OCI-LY3 (cell line): ENCODE measurements around the gene RPSA.

ENCODE experiments used
- H2AFZ ChIP-seq: fragments of 200-600, 300-600 bp; shearing (Covaris generic); 2 replicates; pipeline ENCODE4 v1.6.0; 2014; ENCODE audit warnings: antibody characterized with exemption, low read depth, low read length
- H3K27ac ChIP-seq: fragments of 200-600, 300-600 bp; sonication (generic); 2 replicates; pipeline ENCODE4 v1.5.1; 2014; ENCODE audit warnings: mild to moderate bottlenecking, low read length, moderate library complexity, mixed read lengths
- H3K27me3 ChIP-seq: fragments of 200-600, 300-600 bp; sonication (generic); 2 replicates; pipeline ENCODE4 v1.6.1; 2014; ENCODE audit warnings: low read depth, low read length, mixed read lengths
- H3K36me3 ChIP-seq: fragments of 200-600, 300-600 bp; sonication (generic); replicated peaks from 2 replicates; pipeline ENCODE3; 2014; ENCODE audit warnings: low read depth, low read length, mixed read lengths
- H3K4me1 ChIP-seq: fragments of 300-600, 200-600 bp; sonication (generic); 2 replicates; pipeline ENCODE4 v1.6.1; 2014; ENCODE audit warnings: low read length, mixed read lengths
- H3K4me2 ChIP-seq: fragments of 200-600, 300-600 bp; sonication (generic); 2 replicates; pipeline ENCODE4 v1.6.1; 2014; ENCODE audit warnings: low read length, mixed read lengths
- H3K4me3 ChIP-seq: fragments of 300-600, 200-600 bp; sonication (generic); 2 replicates; pipeline ENCODE4 v1.5.1; 2014; ENCODE audit warnings: antibody characterized with exemption, mild to moderate bottlenecking, low read length, moderate library complexity
- H3K79me2 ChIP-seq: fragments of 300-600, 200-600 bp; shearing (Covaris generic); 2 replicates; pipeline ENCODE4 v1.6.1; 2014; ENCODE audit warnings: mild to moderate bottlenecking, low read length, mixed read lengths
- H3K9ac ChIP-seq: fragments of 300-600, 200-600 bp; shearing (Covaris generic); 2 replicates; pipeline ENCODE4 v1.6.0; 2014; ENCODE audit warnings: mild to moderate bottlenecking, low read length, moderate library complexity
- H3K9me3 ChIP-seq: fragments of 200-600, 300-600 bp; shearing (Covaris generic); 2 replicates; pipeline ENCODE4 v1.6.1; 2014; ENCODE audit warnings: low read length, mixed read lengths; ENCODE audit not compliant: insufficient read depth
- H4K20me1 ChIP-seq: fragments of 200-600, 300-600 bp; sonication (generic); 2 replicates; pipeline ENCODE4 v1.6.1; 2016; ENCODE audit warnings: low read length, mixed read lengths; ENCODE audit not compliant: insufficient read depth
- CTCF ChIP-seq: fragments of 200-600, 300-600 bp; sonication (generic); IDR thresholded peaks from 2 replicates; pipeline ENCODE4 v1.5.1; 2014; ENCODE audit warnings: antibody characterized with exemption, low read length, low read depth
- EZH2phosphoT487 ChIP-seq: fragments of 200-600 bp; shearing (Covaris generic); IDR thresholded peaks from 2 replicates; pipeline ENCODE4 v1.6.1; 2018; ENCODE audit warnings: antibody characterized with exemption, mixed run types, low read depth

Gene RPSA

GRCh38 chr3:39401983-39402382, 4.5 kb upstream of the RPSA start:
- Histone ChIP-seq H3K27me3 (no peaks in the 10 kb centered on the region), H3K9ac (no peak overlapping the region), H3K4me2 (no peak overlapping the region), H3K27ac (no peak overlapping the region), H3K36me3 (peaks cover 31% of the 10 kb centered on the region), H3K4me3 (no peak overlapping the region), H3K79me2 (peaks cover 9% of the 10 kb centered on the region), H4K20me1 (no peaks in the 10 kb centered on the region), H2AFZ (no peak overlapping the region), H3K4me1 (peaks cover 6% of the 10 kb centered on the region; the same call in 1 of the 2 replicates), H3K9me3 (no peaks in the 10 kb centered on the region)
- TF ChIP-seq CTCF (no peak), EZH2phosphoT487 (no peak)

GRCh38 chr3:39404943-39405686, 1.4 kb upstream of the RPSA start:
- no peak overlapping the region for H3K4me2 ChIP-seq
- H3K9ac ChIP-seq: no peak overlapping the region
- peaks cover 19% of the 10 kb centered on the region for H4K20me1 ChIP-seq
- peaks cover 38% of the 10 kb centered on the region for H3K36me3 ChIP-seq
- H3K27ac ChIP-seq: no peak overlapping the region
- peaks cover 19% of the 10 kb centered on the region for H3K4me1 ChIP-seq
- H3K27me3 ChIP-seq: no peaks in the 10 kb centered on the region
- TF ChIP-seq EZH2phosphoT487: no peak
- TF ChIP-seq CTCF: no peak
- H3K79me2 ChIP-seq: peaks cover 37% of the 10 kb centered on the region
- H3K4me3 ChIP-seq: no peak overlapping the region
- H3K9me3 ChIP-seq: no peaks in the 10 kb centered on the region
- H2AFZ ChIP-seq: no peak overlapping the region

GRCh38 chr3:39405687-39406367, 693 bp upstream of the RPSA start:
- Histone ChIP-seq H2AFZ (peak overlapping the region; percentile 94), H3K4me1 (peaks cover 19% of the 10 kb centered on the region), H3K27me3 (no peaks in the 10 kb centered on the region), H3K36me3 (peaks cover 41% of the 10 kb centered on the region), H4K20me1 (peaks cover 24% of the 10 kb centered on the region), H3K79me2 (peaks cover 41% of the 10 kb centered on the region), H3K27ac (peak overlapping the region; percentile 84), H3K4me2 (peak overlapping the region; percentile 80), H3K9ac (peak overlapping the region; percentile 93), H3K9me3 (no peaks in the 10 kb centered on the region), H3K4me3 (peak overlapping the region; percentile 89)
- TF ChIP-seq EZH2phosphoT487 (no peak), CTCF (no peak)

- Histone ChIP-seq H3K4me3 (peak overlapping the region; percentile 89), H3K79me2 (peaks cover 45% of the 10 kb centered on the region), H4K20me1 (peaks cover 32% of the 10 kb centered on the region), H3K9me3 (no peaks in the 10 kb centered on the region), H2AFZ (no peak overlapping the region), H3K4me2 (peak overlapping the region; percentile 79), H3K9ac (peak overlapping the region; percentile 93), H3K36me3 (peaks cover 50% of the 10 kb centered on the region), H3K4me1 (peaks cover 19% of the 10 kb centered on the region), H3K27ac (peak overlapping the region; percentile 84), H3K27me3 (no peaks in the 10 kb centered on the region)
- TF ChIP-seq CTCF (no peak), EZH2phosphoT487 (no peak)
Measured at GRCh38 chr3:39407259-39407629, 724 bp downstream of the RPSA start.
